ENCODE data around the gene CTSC.

DNA sequence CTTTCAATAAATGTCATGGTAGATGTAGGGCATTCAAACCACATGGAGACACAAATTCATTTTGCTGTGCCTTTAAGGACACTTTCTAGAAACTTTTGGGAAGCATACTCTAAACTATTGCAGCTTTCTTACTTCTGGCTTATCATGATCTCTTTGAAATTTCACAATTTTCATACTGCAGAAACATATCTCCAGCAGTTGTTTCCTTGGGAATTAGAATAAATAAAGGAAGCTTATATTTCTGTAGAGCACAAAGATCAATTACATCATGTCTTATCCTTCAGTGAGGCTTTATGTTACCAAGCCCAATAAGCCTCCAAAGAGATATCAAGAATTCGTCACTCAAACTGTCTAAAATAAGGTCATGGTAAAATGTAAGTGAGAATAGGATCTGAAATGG lies 87.8 kb downstream of the CTSC start:
- TF ChIP-seq, protein P1, sequence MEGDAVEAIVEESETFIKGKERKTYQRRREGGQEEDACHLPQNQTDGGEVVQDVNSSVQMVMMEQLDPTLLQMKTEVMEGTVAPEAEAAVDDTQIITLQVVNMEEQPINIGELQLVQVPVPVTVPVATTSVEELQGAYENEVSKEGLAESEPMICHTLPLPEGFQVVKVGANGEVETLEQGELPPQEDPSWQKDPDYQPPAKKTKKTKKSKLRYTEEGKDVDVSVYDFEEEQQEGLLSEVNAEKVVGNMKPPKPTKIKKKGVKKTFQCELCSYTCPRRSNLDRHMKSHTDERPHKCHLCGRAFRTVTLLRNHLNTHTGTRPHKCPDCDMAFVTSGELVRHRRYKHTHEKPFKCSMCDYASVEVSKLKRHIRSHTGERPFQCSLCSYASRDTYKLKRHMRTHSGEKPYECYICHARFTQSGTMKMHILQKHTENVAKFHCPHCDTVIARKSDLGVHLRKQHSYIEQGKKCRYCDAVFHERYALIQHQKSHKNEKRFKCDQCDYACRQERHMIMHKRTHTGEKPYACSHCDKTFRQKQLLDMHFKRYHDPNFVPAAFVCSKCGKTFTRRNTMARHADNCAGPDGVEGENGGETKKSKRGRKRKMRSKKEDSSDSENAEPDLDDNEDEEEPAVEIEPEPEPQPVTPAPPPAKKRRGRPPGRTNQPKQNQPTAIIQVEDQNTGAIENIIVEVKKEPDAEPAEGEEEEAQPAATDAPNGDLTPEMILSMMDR (IDR thresholded peaks at IDR 0.05): no peak
- TF ChIP-seq POLR2AphosphoS5 (IDR thresholded peaks at IDR 0.05; ENCODE audit: low read depth, low read length): no peak
